Adipocyte (in vitro differentiated cells): ENCODE data around the gene AEBP1.

Experiments used
- DNase-seq: peaks from one replicate; pipeline ENCODE4 v3.0.0-alpha.2; 2015; ENCODE audit warnings: low read depth
- H3K27me3 ChIP-seq: replicated peaks from 2 replicates; pipeline ENCODE4 v1.7.0; 2013; ENCODE audit warnings: mild to moderate bottlenecking, low read length, moderate library complexity; ENCODE audit not compliant: control insufficient read depth, insufficient read depth
- H3K36me3 ChIP-seq: 2 replicates; pipeline ENCODE4 v1.7.0; 2013; ENCODE audit warnings: low read length, mild to moderate bottlenecking, moderate library complexity; ENCODE audit not compliant: control insufficient read depth, insufficient read depth, severe bottlenecking
- H3K4me1 ChIP-seq: 2 replicates; pipeline ENCODE4 v1.7.0; 2013; ENCODE audit warnings: mild to moderate bottlenecking, low read length, moderate library complexity; ENCODE audit not compliant: control insufficient read depth, insufficient read depth
- H3K4me3 ChIP-seq: 2 replicates; pipeline ENCODE4 v1.7.0; 2013; ENCODE audit warnings: mild to moderate bottlenecking, low read length, moderate library complexity
- H3K9ac ChIP-seq: 2 replicates; pipeline ENCODE4 v1.7.0; 2013; ENCODE audit warnings: mild to moderate bottlenecking, low read length, moderate library complexity
- H3K9me3 ChIP-seq: 2 replicates; pipeline ENCODE4 v1.7.0; 2013; ENCODE audit warnings: mild to moderate bottlenecking, low read length, moderate library complexity; ENCODE audit not compliant: control insufficient read depth

AEBP1 gene

GRCh38 chr7:44094883-44095592, 9.1 kb upstream of the AEBP1 start:
- H3K9ac ChIP-seq, result peak overlapping the region; percentile 65
- H3K4me1 ChIP-seq, result peaks cover 30% of the 10 kb centered on the region
- no peak for DNase-seq
- no peaks in the 10 kb centered on the region for H3K27me3 ChIP-seq
- no peaks in the 10 kb centered on the region for H3K36me3 ChIP-seq
- H3K9me3 ChIP-seq, result no peaks in the 10 kb centered on the region
- H3K4me3 ChIP-seq, result peak overlapping the region; percentile 2

DNA sequence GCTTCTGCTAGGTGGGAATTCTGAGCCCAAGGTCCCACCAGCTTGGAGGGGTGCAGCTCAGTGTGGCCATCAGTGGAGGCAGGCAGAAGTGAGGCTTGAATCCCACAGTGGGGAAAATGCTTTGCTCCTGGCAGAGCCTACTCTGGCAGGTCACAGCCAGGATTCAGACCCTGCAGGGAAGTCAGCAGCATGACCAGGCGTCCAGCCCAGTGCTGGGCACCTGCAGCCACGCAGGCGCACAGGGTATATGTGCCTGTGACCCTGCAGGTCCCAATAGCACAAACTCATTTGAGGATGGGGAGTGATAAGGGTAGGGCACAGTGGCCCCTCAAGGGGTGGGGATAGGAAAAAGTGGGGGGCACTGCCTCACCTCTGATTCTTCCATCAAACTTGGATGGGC, 8.4 kb upstream of the AEBP1 start:
- Histone ChIP-seq H3K27me3 (no peaks in the 10 kb centered on the region), H3K9ac (peak overlapping the region; percentile 65), H3K9me3 (no peaks in the 10 kb centered on the region), H3K4me3 (no peak overlapping the region), H3K4me1 (peaks cover 36% of the 10 kb centered on the region), H3K36me3 (no peaks in the 10 kb centered on the region)
- no peak for DNase-seq

GRCh38 chr7:44096326-44096881, 7.7 kb upstream of the AEBP1 start:
- Histone ChIP-seq H3K9me3 (no peaks in the 10 kb centered on the region), H3K9ac (no peak overlapping the region), H3K4me1 (peaks cover 41% of the 10 kb centered on the region), H3K4me3 (no peak overlapping the region), H3K27me3 (no peaks in the 10 kb centered on the region), H3K36me3 (no peaks in the 10 kb centered on the region)
- no peak for DNase-seq

DNA sequence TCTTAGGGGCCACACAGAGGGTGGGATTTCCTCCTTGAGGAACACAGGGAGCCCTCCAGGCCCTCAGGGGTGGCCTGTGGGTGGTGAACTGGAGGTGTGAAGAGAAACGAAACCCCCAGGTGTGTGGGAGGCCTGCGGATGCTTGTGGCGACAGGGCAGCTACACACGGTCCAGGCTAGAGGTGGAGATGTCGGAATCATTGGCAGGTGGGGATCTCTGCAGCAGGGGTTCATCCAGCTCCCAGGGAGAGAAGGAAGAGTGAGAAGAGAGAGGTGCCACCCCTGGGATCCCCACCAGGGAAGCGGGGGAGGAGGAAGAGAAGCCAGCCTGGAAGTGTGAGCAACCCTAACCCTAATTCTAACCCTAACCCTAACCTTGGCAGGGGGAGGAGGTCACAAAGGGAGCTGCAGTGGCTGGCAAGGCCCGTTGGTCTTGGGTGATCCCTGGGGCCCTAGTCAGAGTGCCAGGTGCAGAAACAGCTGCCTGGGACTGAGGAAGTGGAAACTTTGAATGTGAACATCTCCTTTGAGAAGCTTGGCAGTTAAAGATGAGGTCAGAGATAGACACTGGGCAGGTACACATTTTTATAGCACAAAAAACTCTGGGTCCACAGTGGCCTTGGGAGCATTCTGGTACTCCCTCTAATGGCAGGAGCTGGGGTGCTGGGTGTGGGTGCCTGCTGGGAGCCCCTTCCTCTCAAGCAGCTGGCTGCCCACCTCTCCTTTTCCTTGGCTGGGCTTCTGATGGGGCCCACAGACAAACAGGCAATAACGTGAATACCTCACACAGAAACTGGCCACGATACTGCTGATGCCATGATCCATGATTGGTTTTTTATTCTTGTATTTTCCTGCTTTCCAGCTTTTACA, 6.8 kb upstream of the AEBP1 start:
- H3K27me3 ChIP-seq, result no peaks in the 10 kb centered on the region
- H3K4me1 ChIP-seq, result peaks cover 49% of the 10 kb centered on the region
- H3K9me3 ChIP-seq, result no peaks in the 10 kb centered on the region
- H3K36me3 ChIP-seq, result no peaks in the 10 kb centered on the region
- H3K9ac ChIP-seq, result no peak overlapping the region
- no peak overlapping the region for H3K4me3 ChIP-seq
- no peak for DNase-seq

GRCh38 chr7:44098092-44099068, 5.8 kb upstream of the AEBP1 start:
- Histone ChIP-seq H3K4me1 (peaks cover 57% of the 10 kb centered on the region), H3K27me3 (no peaks in the 10 kb centered on the region), H3K4me3 (no peak overlapping the region), H3K9ac (no peak overlapping the region), H3K36me3 (no peaks in the 10 kb centered on the region), H3K9me3 (no peaks in the 10 kb centered on the region)
- no peak for DNase-seq

DNA sequence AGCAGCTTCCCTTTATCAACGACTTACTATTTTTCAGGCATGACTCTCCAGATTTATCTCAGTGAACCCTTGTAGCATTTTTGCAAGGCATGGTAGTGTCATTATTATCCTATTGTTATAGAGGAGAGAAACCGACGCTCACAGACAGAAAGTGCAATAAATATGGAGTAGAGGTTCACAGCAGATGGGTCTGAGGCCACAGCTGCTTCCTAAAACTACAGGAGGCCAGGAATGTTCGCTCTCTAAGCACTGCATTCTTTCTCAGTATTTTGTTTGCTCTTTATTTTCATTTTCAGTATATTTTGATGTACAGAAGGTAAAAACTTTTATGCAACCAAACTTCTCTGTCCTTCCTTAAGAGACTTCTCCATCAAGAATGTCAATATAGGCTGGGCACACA, 4.5 kb upstream of the AEBP1 start:
- no peaks in the 10 kb centered on the region for H3K27me3 ChIP-seq
- no peaks in the 10 kb centered on the region for H3K36me3 ChIP-seq
- H3K4me1 ChIP-seq, result peaks cover 51% of the 10 kb centered on the region
- no peaks in the 10 kb centered on the region for H3K9me3 ChIP-seq
- H3K9ac ChIP-seq, result no peak overlapping the region
- DNase-seq, result no peak
- no peak overlapping the region for H3K4me3 ChIP-seq

DNA sequence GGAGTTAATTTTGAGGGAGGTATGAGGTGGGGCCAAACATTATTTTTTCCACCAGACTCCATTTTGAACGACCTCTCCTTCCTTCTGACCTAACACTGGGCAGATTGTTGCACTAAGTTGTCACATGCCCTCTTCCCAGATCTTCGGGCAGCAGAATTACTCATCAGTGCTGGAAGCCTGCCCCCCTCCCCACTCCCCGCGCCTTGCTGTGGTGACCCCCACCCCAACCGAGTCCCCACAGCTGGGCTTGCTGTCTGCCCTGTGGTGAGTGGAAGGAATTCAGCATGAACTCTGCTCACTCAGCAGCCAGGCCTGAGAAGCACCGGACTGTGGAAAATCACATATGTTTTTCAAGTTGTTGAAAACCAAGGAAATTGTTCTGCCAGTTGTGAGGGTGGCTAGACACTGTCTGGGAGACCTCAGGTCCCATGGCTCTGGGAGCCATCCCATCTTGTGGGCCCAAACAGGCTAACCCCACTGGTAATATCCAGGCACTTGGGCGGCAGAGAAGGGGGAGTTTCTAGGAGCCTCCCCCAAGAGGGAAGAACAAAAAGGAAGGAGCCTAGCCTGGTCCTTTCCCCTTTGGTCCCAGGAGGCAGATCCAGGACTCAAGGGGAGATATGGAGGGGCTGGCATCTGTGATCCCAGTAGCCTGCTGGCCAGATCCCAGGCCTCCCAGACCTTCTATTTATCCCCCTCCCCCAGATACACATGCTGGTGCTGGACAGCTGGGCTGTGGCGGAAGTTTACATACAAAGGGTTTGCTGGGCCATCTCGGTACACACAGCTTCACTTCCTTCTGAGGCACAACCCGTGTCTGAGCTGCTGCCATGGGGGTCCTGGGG, 3.5 kb upstream of the AEBP1 start:
- peak overlapping the region; percentile 55 for H3K9ac ChIP-seq
- no peaks in the 10 kb centered on the region for H3K27me3 ChIP-seq
- H3K4me1 ChIP-seq, result peaks cover 49% of the 10 kb centered on the region
- H3K9me3 ChIP-seq, result no peaks in the 10 kb centered on the region
- H3K36me3 ChIP-seq, result no peaks in the 10 kb centered on the region
- no peak overlapping the region for H3K4me3 ChIP-seq
- DNase-seq, result peak; percentile 76

DNA sequence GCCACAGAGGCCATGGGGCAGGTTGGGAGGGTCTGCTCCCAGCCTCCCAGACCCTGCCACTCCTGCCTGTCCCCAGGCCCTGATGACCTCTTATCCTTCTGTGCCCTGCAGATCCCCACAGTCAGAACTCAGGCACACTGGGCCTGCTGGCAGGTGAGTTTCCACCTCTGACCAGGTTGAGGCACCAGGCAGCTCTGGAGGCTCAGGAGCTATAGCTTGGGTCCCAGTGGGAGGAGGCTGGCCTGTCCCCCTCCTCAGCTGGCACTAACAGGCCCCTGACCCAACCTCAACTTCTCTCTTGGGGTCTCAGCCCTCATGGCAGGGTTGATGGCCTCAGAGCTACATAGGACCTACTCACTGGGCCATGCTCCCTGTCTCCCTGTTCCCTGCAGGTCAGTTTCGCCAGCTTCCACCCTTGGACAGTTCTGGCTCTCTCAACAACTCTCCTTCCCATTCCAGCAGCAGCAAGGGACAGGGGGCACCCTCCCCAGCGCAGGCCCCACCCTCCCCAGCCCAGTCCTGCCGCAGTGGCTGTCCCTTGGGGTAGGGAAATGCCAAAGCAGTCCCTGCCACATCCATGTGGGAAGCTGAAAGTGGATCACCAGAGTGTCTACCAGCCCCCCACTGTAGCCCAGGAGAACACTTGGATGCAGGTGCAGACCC, 2.7 kb upstream of the AEBP1 start:
- Histone ChIP-seq H3K4me3 (no peak overlapping the region), H3K36me3 (no peaks in the 10 kb centered on the region), H3K9ac (peak overlapping the region; percentile 59), H3K9me3 (no peaks in the 10 kb centered on the region), H3K4me1 (peaks cover 56% of the 10 kb centered on the region), H3K27me3 (no peaks in the 10 kb centered on the region)
- no peak for DNase-seq

- DNase-seq, result peak; percentile 92
- Histone ChIP-seq H3K9me3 (no peaks in the 10 kb centered on the region), H3K27me3 (no peaks in the 10 kb centered on the region)
Observed at GRCh38 chr7:44101966-44102845, 1.9 kb upstream of the AEBP1 start.

More at GRCh38 chr7:44101966-44102845, 1.9 kb upstream of the AEBP1 start:
- Histone ChIP-seq H3K4me1 (peaks cover 60% of the 10 kb centered on the region), H3K4me3 (no peak overlapping the region), H3K36me3 (no peaks in the 10 kb centered on the region), H3K9ac (peak overlapping the region; percentile 59)
